ENCODE measurements around the gene BCORL1.

DNA sequence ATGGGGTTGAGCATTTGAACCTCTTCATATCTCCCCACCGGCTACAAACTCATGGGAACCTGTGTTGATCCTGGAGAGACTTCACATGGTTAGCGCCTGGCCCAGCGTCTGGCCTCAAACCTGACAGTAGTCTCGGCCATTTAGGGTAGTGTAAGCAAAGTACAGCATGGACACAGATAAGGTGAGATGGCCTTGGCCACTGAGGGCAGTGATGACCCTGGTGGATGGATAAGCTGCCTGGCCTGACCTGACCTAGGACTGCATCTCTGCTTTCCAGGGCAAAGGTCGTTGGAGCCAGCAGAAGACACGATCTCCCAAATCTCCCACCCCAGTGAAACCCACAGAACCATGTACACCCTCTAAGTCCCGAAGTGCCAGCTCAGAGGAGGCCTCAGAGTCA, 51.7 kb downstream of the BCORL1 start:
- no peak for TF ChIP-seq POLR2A (IDR thresholded peaks at IDR 0.05)
- TF ChIP-seq, protein P1, sequence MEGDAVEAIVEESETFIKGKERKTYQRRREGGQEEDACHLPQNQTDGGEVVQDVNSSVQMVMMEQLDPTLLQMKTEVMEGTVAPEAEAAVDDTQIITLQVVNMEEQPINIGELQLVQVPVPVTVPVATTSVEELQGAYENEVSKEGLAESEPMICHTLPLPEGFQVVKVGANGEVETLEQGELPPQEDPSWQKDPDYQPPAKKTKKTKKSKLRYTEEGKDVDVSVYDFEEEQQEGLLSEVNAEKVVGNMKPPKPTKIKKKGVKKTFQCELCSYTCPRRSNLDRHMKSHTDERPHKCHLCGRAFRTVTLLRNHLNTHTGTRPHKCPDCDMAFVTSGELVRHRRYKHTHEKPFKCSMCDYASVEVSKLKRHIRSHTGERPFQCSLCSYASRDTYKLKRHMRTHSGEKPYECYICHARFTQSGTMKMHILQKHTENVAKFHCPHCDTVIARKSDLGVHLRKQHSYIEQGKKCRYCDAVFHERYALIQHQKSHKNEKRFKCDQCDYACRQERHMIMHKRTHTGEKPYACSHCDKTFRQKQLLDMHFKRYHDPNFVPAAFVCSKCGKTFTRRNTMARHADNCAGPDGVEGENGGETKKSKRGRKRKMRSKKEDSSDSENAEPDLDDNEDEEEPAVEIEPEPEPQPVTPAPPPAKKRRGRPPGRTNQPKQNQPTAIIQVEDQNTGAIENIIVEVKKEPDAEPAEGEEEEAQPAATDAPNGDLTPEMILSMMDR (IDR thresholded peaks at IDR 0.05): no peak
